GM10266 (cell line): ENCODE measurements around the gene LIN28B.

Experiments
- DNase-seq: peaks from one replicate; pipeline ENCODE4 v3.0.0; 2012; ENCODE audit errors: extremely low spot score
- TF ChIP-seq, protein P1 (sequence below): IDR thresholded peaks from 2 replicates; pipeline ENCODE4 v1.5.1; 2012; ENCODE audit warnings: mild to moderate bottlenecking, low read depth; ENCODE audit not compliant: control insufficient read depth, insufficient read depth; ENCODE audit errors: missing control alignments

The LIN28B gene

DNA sequence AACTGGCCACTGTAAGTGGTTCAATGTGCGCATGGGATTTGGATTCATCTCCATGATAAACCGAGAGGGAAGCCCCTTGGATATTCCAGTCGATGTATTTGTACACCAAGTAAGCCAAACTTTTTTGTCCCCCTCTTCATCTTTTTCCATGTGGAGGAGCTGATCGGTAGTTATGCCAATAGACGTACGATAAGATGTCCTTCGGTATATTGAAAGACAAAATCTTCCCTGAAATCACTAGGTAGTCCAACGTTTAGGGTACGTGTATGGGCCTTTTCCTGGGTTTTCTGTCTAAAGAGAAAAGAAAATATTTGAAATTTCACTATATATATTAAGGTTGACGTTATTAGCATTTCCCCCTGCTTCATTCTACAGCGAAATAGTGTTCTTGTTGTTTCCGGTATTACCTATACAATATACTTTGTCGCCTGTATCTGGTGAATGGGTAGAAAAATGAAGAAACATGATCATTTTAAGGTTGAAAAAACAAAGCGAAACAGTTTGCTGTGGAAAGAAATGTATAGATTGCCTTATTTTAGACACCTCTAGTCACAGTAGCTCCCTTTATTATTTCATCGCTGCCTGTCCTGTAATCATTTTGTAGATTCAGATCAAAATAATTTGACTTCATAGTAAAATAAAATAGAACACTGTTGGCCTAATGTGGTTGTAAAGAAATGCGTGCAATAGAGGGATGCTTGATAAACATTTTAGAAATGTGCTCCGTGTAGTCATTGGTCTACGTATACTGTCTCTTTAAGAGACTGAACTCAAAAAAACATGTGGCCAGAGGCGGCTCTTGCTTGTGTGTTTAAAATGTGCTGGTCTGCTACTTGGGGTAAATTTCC, 1.5 kb downstream of the LIN28B start:
- no peak for DNase-seq
- TF ChIP-seq, protein P1, sequence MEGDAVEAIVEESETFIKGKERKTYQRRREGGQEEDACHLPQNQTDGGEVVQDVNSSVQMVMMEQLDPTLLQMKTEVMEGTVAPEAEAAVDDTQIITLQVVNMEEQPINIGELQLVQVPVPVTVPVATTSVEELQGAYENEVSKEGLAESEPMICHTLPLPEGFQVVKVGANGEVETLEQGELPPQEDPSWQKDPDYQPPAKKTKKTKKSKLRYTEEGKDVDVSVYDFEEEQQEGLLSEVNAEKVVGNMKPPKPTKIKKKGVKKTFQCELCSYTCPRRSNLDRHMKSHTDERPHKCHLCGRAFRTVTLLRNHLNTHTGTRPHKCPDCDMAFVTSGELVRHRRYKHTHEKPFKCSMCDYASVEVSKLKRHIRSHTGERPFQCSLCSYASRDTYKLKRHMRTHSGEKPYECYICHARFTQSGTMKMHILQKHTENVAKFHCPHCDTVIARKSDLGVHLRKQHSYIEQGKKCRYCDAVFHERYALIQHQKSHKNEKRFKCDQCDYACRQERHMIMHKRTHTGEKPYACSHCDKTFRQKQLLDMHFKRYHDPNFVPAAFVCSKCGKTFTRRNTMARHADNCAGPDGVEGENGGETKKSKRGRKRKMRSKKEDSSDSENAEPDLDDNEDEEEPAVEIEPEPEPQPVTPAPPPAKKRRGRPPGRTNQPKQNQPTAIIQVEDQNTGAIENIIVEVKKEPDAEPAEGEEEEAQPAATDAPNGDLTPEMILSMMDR: no peak

DNA sequence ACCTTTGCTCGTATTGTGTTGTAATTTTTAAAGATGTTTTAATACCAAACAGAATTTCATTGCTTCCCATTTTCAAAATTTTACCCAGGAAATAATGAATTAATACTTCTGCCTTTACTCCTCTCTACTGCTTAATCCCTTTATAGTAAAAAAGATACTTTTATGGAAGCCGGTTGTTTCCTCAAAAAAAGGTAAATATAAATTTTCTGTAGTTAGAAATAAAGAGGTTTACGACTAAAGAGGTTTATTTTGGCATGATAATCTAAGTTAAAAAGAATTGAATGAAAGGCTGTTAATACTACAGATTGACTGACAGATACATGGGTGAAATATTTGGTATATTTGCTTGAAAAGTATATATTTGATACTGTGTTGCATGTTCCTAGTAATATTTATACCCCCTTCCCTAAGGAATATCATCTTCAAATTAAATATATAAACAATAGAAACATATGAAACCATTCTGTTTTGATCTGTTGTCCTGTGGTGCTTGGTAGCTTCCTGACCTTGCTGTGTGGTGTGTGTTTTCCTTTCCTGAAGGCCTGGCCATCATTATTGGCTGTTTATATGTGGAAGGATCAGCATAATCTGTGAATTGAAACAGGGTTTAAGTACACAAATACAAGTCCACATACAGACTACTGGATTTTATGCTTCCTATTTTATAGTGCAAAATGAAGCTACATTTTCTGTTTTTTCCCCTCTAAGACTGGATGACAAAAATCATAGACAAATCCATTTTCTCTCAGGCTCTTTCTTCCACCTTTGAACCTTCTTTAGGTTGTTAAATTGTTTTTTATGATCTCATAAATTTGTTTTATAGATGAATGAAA, 2.3 kb downstream of the LIN28B start:
- TF ChIP-seq, protein P1: no peak
- no peak for DNase-seq

DNA sequence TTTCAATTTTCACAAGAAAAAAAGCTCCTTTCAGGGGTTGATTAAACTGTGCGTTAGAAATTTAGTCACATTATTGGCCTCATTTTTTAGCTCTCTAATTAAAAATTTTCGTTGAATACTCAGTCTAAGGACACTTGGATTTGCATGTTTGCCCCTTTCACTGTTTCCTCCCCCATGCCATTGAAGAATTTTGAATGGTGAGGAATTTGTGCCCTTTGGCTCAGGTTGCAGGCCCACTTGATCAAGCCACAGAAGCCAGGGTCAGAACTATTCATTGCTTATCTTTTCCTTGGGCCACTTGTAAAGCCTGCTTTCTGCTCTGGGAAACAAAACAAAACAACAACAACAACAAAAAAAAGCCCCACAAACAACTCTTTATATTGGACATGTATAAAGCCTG, 12.2 kb downstream of the LIN28B start:
- no peak for DNase-seq
- TF ChIP-seq, protein P1: no peak

DNA sequence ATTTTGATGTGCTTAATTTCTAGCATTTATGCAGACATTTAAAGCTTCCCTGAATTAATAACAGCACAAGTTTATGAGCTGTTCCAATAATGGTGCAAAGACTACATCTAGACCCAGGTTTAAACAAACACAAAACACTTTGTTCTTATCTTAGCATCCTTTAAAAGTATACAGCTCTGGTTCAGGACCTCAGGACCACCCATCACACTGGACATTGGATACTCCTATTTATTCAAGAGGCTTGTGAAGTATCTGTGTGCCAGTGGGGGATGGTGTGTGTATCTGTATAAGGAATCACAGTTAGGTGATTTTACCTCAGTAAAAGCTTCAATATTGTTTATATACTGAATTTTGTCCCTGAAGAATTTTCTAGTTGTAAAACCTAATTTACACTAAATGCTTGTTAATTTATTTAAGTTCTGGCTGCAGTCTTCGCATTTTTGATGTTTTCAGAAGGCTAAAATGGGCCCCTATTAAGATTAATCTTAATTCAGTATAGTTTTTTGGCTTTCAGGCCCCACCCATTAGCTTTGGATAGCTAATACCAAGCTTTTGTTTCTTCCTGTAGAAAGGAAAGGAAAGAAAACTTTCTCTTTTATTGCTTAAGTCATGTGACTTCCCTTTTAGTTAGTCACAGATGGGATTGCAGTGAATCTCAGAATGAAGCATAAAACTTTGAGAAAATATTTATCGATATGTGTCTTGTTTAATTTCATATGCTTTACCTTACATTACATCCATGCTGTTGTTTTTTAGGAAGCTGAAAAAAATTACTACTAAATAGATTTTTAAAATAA, 13.1 kb downstream of the LIN28B start:
- DNase-seq: no peak
- TF ChIP-seq, protein P1: no peak

DNA sequence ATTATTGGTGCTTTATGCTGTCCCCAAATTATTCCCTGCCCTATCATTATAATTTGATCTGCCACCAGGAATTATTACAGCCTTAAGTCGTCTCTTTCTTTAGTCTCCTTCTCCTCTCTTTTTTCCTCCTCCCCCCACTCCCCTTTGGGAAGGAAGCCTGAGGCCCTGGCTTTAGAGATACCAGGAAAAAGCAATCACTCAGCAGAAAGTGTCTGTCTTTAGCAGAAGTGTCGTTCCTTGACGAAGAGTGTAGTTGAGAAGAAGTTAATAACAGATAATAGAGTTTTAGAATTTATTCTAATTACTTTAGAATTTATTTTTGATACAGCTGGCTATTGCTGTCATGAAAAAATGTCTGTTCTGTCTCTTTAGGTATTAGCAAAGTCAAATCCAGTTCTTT, 16.5 kb downstream of the LIN28B start:
- TF ChIP-seq, protein P1: no peak
- DNase-seq: no peak

DNA sequence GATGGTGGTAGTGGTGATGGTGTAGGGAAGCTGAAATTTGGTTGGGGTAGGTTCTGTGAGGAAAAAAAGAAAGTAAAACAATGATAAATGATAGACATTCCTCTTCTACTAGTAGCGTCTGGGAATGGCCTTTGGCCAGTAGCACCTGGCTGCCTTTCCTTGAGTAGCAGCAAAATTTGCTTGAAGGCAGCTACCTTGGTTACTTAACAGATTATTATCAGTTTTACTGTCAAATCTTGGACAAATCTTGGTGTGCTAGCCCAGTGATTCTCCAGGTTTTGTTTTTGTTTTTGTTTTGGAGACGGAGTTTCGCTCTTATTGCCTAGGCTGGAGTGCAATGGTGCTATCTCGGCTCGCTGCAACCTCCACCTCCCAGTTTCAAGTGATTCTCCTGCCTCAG, 26.4 kb downstream of the LIN28B start:
- DNase-seq: no peak
- TF ChIP-seq, protein P1: no peak

DNA sequence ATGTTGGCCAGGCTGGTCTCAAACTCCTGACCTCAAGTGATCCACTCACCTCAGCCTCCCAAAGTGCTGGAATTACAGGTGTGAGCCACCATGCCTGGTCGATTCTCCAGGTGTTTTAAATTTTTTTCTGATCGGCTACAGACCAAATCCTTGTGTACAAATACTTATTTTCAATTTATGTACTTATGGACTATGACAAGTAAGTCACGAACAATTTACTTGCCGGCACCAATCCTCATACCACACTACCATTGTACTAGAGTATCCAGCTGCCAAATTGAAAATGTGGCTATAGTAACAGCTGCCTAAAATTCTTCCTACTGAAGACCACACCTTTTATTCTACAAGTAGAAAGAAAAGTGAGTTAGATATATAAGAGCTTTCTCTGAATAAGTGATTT, 26.9 kb downstream of the LIN28B start:
- TF ChIP-seq, protein P1: no peak
- no peak for DNase-seq
